IPS-15b (cell line): ENCODE data around the gene BZW1.
A peak's percentile ranks its signal among the peaks of the same experiment; 100 is the strongest.

Source experiments
- H3K27me3 ChIP-seq: one replicate; pipeline ENCODE4 v1.6.1; 2013; ENCODE audit warnings: low read length; ENCODE audit not compliant: control insufficient read depth, insufficient read depth
- H3K36me3 ChIP-seq: one replicate; pipeline ENCODE4 v1.6.1; 2013; ENCODE audit warnings: low read length; ENCODE audit not compliant: control insufficient read depth, insufficient read depth
- H3K4me1 ChIP-seq: one replicate; pipeline ENCODE4 v1.6.1; 2013; ENCODE audit warnings: mild to moderate bottlenecking, low read length; ENCODE audit not compliant: control insufficient read depth, insufficient read depth
- H3K4me3 ChIP-seq: one replicate; pipeline ENCODE4 v1.5.1; 2013; ENCODE audit warnings: low read depth, low read length
- H3K9ac ChIP-seq: one replicate; pipeline ENCODE4 v1.6.1; 2013; ENCODE audit warnings: low read depth, mild to moderate bottlenecking, low read length
- H3K9me3 ChIP-seq: one replicate; pipeline ENCODE4 v1.6.1; 2013; ENCODE audit warnings: mild to moderate bottlenecking, low read length; ENCODE audit not compliant: control insufficient read depth, insufficient read depth

Gene BZW1

DNA sequence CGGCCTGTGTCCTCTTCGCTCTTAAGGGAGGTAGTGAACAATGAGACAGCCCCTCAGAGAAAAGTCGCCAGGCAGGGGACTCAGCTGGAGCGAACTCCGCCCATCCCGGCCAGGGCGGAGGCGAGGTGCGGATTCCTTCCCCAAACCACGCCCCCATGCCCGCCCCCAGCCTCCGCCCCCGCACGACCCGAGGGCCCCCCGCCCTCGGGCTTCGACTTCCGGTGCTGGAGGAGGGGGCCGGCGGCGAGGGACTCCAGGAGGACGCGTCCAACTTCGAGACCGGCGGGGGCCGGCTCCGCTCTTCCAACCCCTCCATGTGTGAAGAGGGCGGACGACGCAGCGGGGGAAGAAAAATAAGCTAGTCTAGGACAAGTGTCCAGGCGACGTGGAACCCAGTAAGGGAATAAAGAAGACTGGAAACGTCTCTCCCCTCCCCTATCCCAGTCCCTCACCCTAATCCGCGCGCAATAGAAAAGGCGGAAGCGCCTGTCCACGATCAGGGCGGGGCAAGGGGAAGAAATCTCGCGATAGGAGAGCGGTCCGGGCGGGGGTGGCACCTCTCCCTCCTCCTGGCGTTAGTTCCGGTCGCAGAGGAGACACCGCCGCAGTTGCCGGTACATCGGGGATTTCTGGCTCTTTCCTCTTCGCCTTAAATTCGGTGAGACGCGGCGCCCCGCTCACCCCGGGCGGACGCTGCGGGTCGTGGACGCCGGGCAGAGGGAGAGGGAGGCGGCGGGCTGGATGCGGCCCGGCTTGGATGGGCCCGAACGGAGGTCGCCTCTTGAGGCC, at the start of gene BZW1:
BZW1 (plus strand) TSS at position 578 of the 789 bp plus-strand sequence. CDS start 1,308 bp downstream, outside the sequence.
- Histone ChIP-seq H3K9ac (peak within 1 kb of the TSS; percentile 99), H3K9me3 (no peaks in the 10 kb centered on the region), H3K27me3 (no peaks in the 10 kb centered on the region), H3K36me3 (peaks cover 6% of the 10 kb centered on the region), H3K4me1 (peaks cover 5% of the 10 kb centered on the region), H3K4me3 (peak within 1 kb of the TSS; percentile 95)

DNA sequence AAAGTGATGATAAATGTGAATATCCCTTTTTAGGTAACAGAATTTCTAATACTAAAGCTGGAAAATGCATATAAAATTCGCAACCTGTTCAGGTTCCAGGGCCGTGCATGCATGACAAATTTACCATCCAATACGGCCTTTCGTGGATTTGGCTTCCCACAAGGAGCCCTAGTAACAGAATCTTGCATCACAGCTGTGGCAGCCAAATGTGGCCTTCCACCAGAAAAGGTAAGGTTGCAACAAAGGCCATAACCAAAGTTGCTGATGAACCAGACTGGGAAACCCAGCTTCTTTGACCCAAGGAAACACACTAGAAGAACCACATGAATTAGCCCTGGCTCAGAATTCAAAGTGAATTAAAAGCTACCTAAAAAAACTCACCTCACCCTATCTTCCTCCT, 49.6 kb upstream of the BZW1 start:
- Histone ChIP-seq H3K9ac (no peak overlapping the region), H3K27me3 (no peaks in the 10 kb centered on the region), H3K4me1 (peaks cover 3% of the 10 kb centered on the region), H3K9me3 (no peaks in the 10 kb centered on the region), H3K4me3 (no peak overlapping the region), H3K36me3 (no peaks in the 10 kb centered on the region)

DNA sequence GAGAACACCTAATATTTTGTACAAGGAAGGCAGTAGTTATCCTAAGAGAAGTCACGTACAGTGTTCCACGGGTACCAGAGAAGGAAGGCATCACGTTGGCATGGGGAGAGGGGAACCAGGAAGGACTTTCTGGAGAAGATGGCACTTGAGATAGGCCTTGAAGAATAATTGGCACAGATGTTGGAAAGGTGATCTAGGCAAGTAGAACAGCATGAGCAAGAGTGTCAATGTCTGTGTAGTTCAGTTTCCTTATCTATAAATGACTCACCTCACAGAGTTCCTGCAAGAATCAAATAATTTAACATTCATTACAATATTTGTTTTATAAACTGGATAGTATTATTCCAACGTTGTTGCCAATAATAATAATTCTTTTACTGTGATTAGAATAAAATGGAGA, 48.3 kb upstream of the BZW1 start:
- Histone ChIP-seq H3K9ac (no peak overlapping the region), H3K9me3 (no peaks in the 10 kb centered on the region), H3K4me1 (peaks cover 3% of the 10 kb centered on the region), H3K27me3 (no peaks in the 10 kb centered on the region), H3K4me3 (no peak overlapping the region), H3K36me3 (no peaks in the 10 kb centered on the region)

- Histone ChIP-seq H3K27me3 (no peaks in the 10 kb centered on the region), H3K4me3 (no peak overlapping the region), H3K9me3 (no peaks in the 10 kb centered on the region), H3K9ac (no peak overlapping the region), H3K36me3 (no peaks in the 10 kb centered on the region), H3K4me1 (peaks cover 3% of the 10 kb centered on the region)
Observed at GRCh38 chr2:200765139-200765951, 46.4 kb upstream of the BZW1 start.

DNA sequence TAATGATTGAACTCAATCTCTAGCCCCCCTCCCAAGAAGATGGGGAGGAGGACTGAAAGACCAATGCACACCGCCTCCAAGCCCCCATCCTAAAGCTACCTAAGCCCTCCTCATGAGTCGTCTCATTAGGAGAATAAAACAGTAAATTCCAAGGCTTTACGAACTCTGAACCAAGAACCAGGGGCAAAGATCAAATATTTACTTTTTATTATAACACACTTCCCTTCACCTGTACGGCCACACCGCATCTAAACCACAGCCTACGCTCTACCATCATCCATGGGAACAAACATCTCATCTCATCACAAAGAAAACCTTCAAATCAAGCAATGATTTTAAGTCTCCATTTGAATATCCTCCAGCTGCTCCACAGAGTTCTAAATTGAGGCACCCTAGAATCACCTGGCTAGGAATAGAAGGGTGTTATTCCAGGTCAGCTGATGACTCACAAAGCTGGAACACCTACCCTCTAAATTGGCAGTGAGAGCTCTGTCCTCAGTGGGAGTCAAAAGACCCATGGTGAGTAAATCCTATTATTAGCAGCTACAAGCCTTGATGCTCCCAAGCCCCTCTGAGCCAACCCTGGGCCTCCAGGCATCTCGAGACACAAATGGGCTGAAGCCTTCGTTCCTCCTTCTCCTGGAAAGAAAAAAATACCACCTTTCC, 45.6 kb upstream of the BZW1 start:
- Histone ChIP-seq H3K36me3 (no peaks in the 10 kb centered on the region), H3K9me3 (no peaks in the 10 kb centered on the region), H3K4me1 (peaks cover 3% of the 10 kb centered on the region), H3K27me3 (no peaks in the 10 kb centered on the region), H3K4me3 (no peak overlapping the region), H3K9ac (no peak overlapping the region)

DNA sequence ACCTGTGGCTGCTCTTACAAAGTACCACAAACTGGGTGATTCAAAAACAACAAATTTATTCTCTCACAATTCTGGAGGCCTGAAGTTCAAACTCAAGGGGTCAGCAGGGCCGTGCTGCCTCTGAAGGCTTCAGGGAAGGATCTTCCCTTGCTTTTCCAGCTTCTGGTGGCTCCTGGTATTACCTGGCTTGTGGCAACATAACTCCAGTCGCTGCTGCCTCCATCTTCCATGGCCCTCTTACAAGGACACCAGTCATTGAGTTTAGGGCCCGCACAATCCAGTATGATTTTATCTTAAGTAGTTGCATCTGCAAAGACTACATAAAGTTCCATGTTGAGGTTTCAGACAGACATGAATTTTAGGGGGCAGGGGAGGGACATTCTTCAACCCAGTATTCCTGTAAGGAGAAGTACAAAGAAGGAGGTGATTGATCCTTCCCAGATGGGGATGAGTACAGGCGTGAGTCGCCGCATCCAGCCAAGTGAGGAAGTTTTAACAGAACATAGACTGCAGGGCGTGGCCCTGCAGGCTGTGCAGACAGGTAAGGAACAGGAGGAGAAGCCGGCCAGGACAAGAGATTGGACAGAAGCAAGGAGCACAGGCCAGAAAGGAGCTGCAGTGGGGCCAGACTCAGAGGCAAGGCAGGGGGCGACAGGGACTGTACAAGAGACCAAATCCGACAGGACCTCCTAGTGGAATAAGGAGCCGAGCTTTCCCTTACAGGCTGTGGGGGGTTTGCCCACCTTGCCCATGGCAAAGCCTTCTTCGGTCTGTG, 44.4 kb upstream of the BZW1 start:
- Histone ChIP-seq H3K36me3 (no peaks in the 10 kb centered on the region), H3K27me3 (no peaks in the 10 kb centered on the region), H3K9me3 (no peaks in the 10 kb centered on the region), H3K4me3 (no peak overlapping the region), H3K9ac (no peak overlapping the region), H3K4me1 (no peaks in the 10 kb centered on the region)

GRCh38 chr2:200770847-200771246, 40.9 kb upstream of the BZW1 start:
- Histone ChIP-seq H3K27me3 (no peaks in the 10 kb centered on the region), H3K4me1 (no peaks in the 10 kb centered on the region), H3K36me3 (no peaks in the 10 kb centered on the region), H3K4me3 (no peak overlapping the region), H3K9me3 (no peaks in the 10 kb centered on the region), H3K9ac (no peak overlapping the region)

- no peak overlapping the region for H3K4me3 ChIP-seq
- H3K27me3 ChIP-seq = no peaks in the 10 kb centered on the region
Observed at GRCh38 chr2:200772620-200773019, 39.1 kb upstream of the BZW1 start.

DNA sequence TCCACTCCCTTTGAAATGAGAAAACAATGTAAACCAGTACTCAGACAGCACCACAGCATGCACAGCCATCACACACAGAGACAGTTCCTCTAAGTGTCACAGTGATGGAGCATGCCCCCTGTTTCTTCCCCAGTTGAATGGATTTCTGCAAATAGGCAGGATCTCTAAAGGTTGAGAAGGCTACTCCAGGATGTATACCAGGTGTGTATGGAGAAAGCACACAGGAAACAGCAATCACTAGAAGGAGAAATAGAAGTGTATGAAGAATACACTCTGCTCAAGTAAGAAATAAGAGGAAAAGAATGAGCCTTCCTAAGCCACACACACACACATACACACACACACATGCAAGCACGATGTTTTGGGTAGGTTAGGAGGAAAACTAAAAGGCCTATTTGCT, 38.6 kb upstream of the BZW1 start:
- Histone ChIP-seq H3K9me3 (no peaks in the 10 kb centered on the region), H3K36me3 (no peaks in the 10 kb centered on the region), H3K4me1 (peaks cover 3% of the 10 kb centered on the region), H3K27me3 (no peaks in the 10 kb centered on the region), H3K4me3 (no peak overlapping the region), H3K9ac (no peak overlapping the region)

More at GRCh38 chr2:200772620-200773019, 39.1 kb upstream of the BZW1 start:
- H3K9me3 ChIP-seq = no peaks in the 10 kb centered on the region
- no peak overlapping the region for H3K9ac ChIP-seq
- no peaks in the 10 kb centered on the region for H3K36me3 ChIP-seq
- H3K4me1 ChIP-seq = peaks cover 3% of the 10 kb centered on the region

DNA sequence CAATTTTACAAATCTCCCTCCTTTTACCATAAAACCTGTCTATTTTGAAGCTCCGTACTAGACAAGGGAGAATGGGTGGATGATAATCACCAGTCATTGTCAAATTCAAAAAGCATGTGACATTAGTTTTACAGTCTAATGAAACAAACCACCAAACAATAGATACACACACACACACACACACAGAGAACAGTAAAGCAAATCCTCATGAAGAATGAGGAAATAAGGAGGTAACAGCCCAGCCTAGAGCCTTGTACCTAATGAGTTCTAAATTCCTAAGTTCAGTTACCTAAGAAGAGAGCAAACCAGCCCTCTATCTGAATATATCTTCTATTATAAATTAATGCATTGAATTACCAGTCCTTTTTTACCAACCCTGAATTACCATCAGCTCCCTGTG, 36.8 kb upstream of the BZW1 start:
- Histone ChIP-seq H3K4me3 (no peak overlapping the region), H3K27me3 (no peaks in the 10 kb centered on the region), H3K36me3 (no peaks in the 10 kb centered on the region), H3K9ac (no peak overlapping the region), H3K9me3 (no peaks in the 10 kb centered on the region), H3K4me1 (peaks cover 3% of the 10 kb centered on the region)

GRCh38 chr2:200777275-200777674, 34.4 kb upstream of the BZW1 start:
- Histone ChIP-seq H3K4me1 (peaks cover 3% of the 10 kb centered on the region), H3K9ac (no peak overlapping the region), H3K4me3 (no peak overlapping the region), H3K9me3 (no peaks in the 10 kb centered on the region), H3K36me3 (no peaks in the 10 kb centered on the region), H3K27me3 (no peaks in the 10 kb centered on the region)
